Adipocyte (in vitro differentiated cells): ENCODE measurements around the gene KIAA0408.
A peak's percentile ranks its signal among the peaks of the same experiment; 100 is the strongest.

Experiments
- DNase-seq: peaks from one replicate; pipeline ENCODE4 v3.0.0-alpha.2; 2015; ENCODE audit warnings: low read depth
- H3K27me3 ChIP-seq: replicated peaks from 2 replicates; pipeline ENCODE4 v1.7.0; 2013; ENCODE audit warnings: mild to moderate bottlenecking, low read length, moderate library complexity; ENCODE audit not compliant: control insufficient read depth, insufficient read depth
- H3K36me3 ChIP-seq: 2 replicates; pipeline ENCODE4 v1.7.0; 2013; ENCODE audit warnings: low read length, mild to moderate bottlenecking, moderate library complexity; ENCODE audit not compliant: control insufficient read depth, insufficient read depth, severe bottlenecking
- H3K4me1 ChIP-seq: 2 replicates; pipeline ENCODE4 v1.7.0; 2013; ENCODE audit warnings: mild to moderate bottlenecking, low read length, moderate library complexity; ENCODE audit not compliant: control insufficient read depth, insufficient read depth
- H3K4me3 ChIP-seq: 2 replicates; pipeline ENCODE4 v1.7.0; 2013; ENCODE audit warnings: mild to moderate bottlenecking, low read length, moderate library complexity
- H3K9ac ChIP-seq: 2 replicates; pipeline ENCODE4 v1.7.0; 2013; ENCODE audit warnings: mild to moderate bottlenecking, low read length, moderate library complexity
- H3K9me3 ChIP-seq: 2 replicates; pipeline ENCODE4 v1.7.0; 2013; ENCODE audit warnings: mild to moderate bottlenecking, low read length, moderate library complexity; ENCODE audit not compliant: control insufficient read depth

Gene KIAA0408

DNA sequence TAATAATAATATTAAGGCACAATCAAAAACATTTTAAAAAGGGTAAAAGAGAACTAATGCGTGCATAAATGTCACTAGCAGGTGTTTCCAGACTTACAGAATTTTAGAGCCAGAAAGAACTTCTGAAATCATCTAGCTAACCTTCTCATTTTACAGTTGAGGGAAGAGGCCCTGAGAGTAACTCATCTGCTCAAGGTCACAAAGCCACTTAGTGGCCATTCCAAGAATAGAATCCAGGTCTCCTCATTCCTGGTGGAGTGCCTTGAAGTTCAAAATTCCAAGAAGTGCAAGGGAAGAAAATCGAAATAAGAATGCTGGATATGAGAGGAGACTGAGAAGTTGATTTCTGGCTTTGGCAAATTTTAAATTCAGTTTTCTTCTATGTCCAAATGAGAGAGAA lies 3.2 kb upstream of the KIAA0408 start:
- no peak for DNase-seq
- no peak overlapping the region for H3K4me3 ChIP-seq
- no peaks in the 10 kb centered on the region for H3K9me3 ChIP-seq
- H3K9ac ChIP-seq: no peak overlapping the region
- H3K36me3 ChIP-seq: no peaks in the 10 kb centered on the region
- no peaks in the 10 kb centered on the region for H3K27me3 ChIP-seq
- H3K4me1 ChIP-seq: peaks cover 48% of the 10 kb centered on the region

DNA sequence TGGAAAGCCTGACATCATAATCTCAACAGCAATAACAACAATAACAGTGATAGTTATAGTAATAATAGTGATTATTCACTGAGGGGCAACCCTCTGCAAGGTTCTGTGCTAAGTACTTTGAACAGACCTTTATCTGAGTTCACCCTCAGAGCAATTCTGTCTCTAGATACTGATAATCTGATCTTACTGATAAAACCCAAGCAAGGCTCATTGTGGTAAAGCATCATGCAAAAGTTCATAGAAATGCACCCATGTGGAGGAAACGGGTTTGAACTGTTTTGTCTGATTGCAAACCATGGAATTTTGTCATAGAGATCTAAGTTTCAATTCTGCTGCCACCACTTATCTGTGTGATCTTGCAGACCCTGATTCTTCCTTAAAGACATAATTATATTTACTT lies 1.3 kb upstream of the KIAA0408 start:
- no peaks in the 10 kb centered on the region for H3K27me3 ChIP-seq
- no peaks in the 10 kb centered on the region for H3K36me3 ChIP-seq
- H3K9ac ChIP-seq: no peak overlapping the region
- DNase-seq: no peak
- H3K9me3 ChIP-seq: no peaks in the 10 kb centered on the region
- no peak overlapping the region for H3K4me3 ChIP-seq
- H3K4me1 ChIP-seq: peaks cover 61% of the 10 kb centered on the region

DNA sequence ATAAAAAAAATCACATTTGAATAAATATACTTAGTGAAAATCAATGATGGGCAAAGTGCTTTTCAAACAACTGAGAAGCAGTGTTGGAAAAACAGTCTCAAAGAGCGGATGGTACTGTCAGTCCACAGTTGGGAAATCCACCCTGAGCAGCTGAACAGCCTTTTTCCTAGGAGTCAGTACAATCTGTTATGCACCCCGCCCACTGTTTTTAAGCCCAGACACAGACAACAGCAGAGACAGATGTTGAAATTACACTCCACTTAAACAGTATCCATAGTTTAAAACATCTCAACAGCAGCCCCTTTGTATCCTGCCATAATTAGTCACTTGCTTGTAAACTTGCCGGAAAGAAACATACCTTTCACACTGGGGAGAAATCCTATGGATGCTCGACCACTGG lies 372 bp downstream of the KIAA0408 start:
- Histone ChIP-seq H3K36me3 (no peaks in the 10 kb centered on the region), H3K9ac (peak overlapping the region; percentile 86), H3K9me3 (no peaks in the 10 kb centered on the region), H3K4me1 (peaks cover 48% of the 10 kb centered on the region), H3K27me3 (no peaks in the 10 kb centered on the region), H3K4me3 (peak overlapping the region; percentile 81)
- DNase-seq: peak; percentile 82

DNA sequence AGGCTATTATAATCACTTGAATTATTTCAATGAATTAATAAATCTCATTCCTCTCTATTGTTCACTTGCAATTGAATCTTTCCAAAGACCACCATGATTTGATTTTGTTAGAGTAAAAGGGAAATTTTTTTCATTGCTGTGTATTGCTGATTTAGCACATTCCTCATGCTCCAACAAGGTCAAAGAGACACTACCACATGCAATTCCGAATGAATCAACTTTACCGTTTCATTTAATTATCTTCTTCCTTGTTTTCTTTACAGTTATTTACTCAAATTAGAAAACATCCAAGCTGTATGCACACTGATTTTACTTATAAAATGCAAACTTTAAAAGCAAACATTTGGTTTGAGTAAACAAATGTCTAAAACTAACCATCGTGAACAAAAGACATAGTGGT lies 967 bp downstream of the KIAA0408 start:
- Histone ChIP-seq H3K4me1 (peaks cover 43% of the 10 kb centered on the region), H3K27me3 (no peaks in the 10 kb centered on the region), H3K4me3 (peak overlapping the region; percentile 81), H3K36me3 (no peaks in the 10 kb centered on the region), H3K9me3 (no peaks in the 10 kb centered on the region), H3K9ac (peak overlapping the region; percentile 86)
- DNase-seq: no peak

DNA sequence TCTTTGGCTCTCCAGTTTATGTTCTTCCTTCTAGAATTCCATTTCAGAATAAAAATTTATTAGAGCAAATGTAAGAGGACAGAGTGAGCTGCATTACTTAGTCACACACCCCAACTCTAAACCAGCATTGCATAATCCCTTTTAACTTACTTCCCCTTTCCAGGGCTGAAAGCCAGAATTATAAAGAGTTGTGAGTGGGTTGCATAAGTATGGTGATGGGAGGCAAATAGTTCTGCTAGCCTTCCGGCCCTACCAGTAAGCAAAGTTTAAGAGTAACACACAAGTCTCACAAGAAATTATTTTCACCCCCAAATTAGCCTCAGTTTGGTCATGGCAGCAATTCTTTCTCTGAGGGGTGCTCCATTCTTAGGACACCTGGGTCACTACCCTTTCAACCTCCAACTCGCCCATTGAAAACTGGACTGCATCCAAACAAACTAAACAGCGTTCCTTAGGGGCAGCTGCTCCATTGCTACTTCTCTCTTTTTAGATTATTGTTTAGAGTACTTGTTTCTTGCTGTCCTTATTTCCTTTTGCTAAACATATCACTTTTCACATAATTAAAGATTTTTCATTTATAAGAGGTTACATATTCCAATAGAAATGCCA lies 1.6 kb downstream of the KIAA0408 start:
- Histone ChIP-seq H3K4me1 (peaks cover 39% of the 10 kb centered on the region), H3K9ac (peak overlapping the region; percentile 86), H3K9me3 (no peaks in the 10 kb centered on the region), H3K4me3 (peak overlapping the region; percentile 81), H3K36me3 (no peaks in the 10 kb centered on the region), H3K27me3 (no peaks in the 10 kb centered on the region)
- peak; percentile 87 for DNase-seq

DNA sequence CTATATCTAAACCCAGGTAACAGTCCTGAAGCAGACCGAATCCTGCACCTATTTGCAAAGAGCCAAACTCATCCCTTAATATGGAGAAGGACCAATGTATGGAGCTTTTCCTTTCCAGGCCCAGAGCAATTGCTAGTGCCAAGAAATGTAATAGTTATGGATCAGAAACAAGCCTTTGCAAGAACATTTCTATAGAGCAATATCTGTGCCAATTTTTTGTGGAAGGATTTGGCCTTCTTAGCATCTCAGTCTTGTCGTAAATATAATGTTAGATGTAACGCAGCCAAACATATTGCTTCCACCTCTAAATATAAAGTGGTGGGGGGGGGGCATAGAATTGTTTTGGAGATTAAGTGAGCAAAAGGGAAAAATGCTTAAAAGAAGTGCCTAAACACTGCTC lies 2.7 kb downstream of the KIAA0408 start:
- no peak for DNase-seq
- H3K9me3 ChIP-seq: no peaks in the 10 kb centered on the region
- H3K9ac ChIP-seq: peak overlapping the region; percentile 72
- peaks cover 39% of the 10 kb centered on the region for H3K4me1 ChIP-seq
- H3K27me3 ChIP-seq: no peaks in the 10 kb centered on the region
- no peaks in the 10 kb centered on the region for H3K36me3 ChIP-seq
- peak overlapping the region; percentile 70 for H3K4me3 ChIP-seq

DNA sequence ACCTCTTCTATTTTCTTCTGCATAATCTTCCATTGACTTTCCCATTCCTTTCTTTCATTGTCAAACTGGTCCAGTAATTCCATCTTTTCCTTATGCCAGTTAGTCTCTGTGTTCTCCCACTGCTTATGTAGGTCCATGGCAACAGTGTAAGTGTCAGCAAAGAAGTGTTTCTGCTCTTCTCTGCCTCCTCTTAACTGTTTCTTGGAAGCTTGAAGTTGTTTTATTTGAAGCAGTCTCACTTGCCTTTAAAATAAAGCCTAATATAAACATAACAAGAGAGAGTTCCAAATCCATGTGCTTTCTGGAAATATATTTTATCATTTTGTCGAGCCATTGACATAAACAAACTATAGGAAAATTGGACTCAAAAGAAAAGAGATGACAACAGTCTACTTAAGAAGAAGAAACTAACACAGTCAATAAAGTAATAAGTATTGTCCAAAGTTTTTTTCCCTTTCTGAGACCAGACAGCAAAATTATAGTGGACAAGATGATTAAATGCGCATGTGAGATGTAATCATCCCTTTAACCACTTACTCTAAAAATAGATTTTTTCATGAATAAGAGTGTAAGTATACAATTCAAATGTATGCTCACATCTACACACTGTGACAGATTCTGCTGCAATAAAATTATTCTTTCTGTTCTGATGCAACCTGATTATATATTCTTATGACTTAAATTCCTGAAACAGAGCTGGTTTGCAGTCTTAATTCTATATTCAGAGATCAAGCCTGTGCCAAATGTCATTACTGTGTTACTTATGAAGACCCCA lies 5.2 kb downstream of the KIAA0408 start:
- Histone ChIP-seq H3K4me1 (peaks cover 30% of the 10 kb centered on the region), H3K9me3 (no peaks in the 10 kb centered on the region), H3K36me3 (peaks cover 9% of the 10 kb centered on the region), H3K27me3 (no peaks in the 10 kb centered on the region), H3K9ac (no peak overlapping the region), H3K4me3 (no peak overlapping the region)
- DNase-seq: peak; percentile 25

DNA sequence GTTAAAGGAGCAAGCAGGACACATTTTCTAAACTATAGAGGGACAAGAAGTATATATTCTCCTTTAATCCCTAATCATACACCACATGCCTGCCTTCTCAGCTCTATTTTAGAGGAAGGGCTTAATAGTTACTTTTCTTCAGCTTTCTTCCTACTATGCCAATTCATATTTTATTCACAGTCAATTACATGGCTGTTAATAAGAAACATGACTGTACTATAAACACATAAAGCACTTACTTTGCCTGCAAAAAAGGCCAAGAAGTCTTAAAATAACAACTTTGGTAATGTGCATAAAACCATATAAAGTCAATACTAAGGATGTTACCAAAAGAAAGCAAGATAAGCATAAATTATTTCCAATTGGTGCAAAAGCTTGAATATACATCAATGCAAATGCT lies 6.4 kb downstream of the KIAA0408 start:
- H3K4me1 ChIP-seq: peaks cover 18% of the 10 kb centered on the region
- H3K27me3 ChIP-seq: no peaks in the 10 kb centered on the region
- no peaks in the 10 kb centered on the region for H3K9me3 ChIP-seq
- H3K4me3 ChIP-seq: no peak overlapping the region
- H3K9ac ChIP-seq: no peak overlapping the region
- no peak for DNase-seq
- H3K36me3 ChIP-seq: peaks cover 15% of the 10 kb centered on the region

DNA sequence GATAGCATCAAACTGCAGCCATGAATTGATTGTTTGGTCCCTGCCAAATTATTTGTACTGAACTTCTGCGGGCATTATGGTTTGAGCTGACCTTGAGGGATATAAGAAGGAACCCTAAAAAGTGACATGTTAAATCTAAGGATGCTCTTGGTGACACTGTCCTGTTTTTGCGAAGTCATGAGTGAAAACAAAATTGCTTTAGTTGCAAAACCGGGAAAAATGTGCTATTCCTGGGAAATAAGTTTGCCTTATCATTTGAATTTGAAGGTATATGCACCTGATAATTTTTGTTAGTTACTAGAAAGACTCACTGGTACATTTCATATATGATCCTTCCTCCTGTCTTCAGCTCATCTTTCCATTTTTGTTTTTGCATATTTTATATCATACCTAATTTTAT lies 7.8 kb downstream of the KIAA0408 start:
- Histone ChIP-seq H3K9me3 (no peaks in the 10 kb centered on the region), H3K27me3 (no peaks in the 10 kb centered on the region), H3K36me3 (peaks cover 25% of the 10 kb centered on the region), H3K4me3 (no peak overlapping the region), H3K9ac (no peak overlapping the region), H3K4me1 (peaks cover 11% of the 10 kb centered on the region)
- DNase-seq: no peak

DNA sequence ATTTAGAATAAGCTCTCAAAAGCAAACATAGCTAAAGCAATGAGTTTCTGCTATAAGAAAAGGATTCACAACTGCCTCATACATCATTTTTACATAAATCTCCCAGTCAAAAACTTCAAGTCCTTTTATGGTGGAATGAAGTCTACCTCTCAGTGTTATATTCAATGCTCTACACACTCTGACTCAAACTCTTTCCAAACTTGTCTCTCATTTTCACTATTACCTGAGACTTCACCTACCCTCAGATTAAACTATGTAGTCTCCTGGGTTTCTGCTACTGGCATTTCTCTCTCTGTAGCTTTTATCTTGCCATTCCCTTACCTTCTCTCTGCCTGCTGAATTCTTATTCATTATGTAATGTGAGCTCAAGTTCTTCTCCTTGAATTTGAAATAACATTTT lies 11.4 kb downstream of the KIAA0408 start:
- no peaks in the 10 kb centered on the region for H3K9me3 ChIP-seq
- H3K36me3 ChIP-seq: peaks cover 34% of the 10 kb centered on the region
- H3K27me3 ChIP-seq: no peaks in the 10 kb centered on the region

DNA sequence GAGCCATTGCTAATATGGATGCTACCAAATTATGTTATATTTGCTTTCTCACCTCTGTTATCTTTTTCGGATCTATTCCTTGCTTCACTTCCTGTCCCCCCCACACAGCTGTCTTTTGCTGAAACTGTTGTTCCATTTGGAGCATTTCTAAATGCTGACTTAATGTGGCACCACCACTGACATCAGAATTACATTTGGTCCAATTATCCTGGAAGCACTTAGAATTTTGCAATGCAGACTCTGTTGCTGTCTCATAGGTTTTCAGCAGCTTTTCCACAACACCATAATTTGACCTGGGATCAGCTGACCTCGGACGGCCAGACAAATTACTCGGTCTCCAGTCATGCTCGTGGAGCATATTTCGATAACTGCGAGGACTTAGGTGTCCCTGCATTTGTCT lies 12.8 kb downstream of the KIAA0408 start:
- Histone ChIP-seq H3K4me1 (peaks cover 6% of the 10 kb centered on the region), H3K9ac (no peak overlapping the region), H3K27me3 (no peaks in the 10 kb centered on the region), H3K4me3 (no peak overlapping the region), H3K9me3 (no peaks in the 10 kb centered on the region), H3K36me3 (peaks cover 37% of the 10 kb centered on the region)
- DNase-seq: no peak

More for the DNA sequence above, 11.4 kb downstream of the KIAA0408 start:
- H3K4me1 ChIP-seq: peaks cover 6% of the 10 kb centered on the region
- no peak for DNase-seq
- no peak overlapping the region for H3K4me3 ChIP-seq
- no peak overlapping the region for H3K9ac ChIP-seq
